HEK293 (cell line): ENCODE results near the gene MFGE8.

Experiments
- CTCF ChIA-PET: fragments of 350-600 bp; formaldehyde crosslinking; extraction: SDS; loops from one replicate; lab custom pipeline; 2021; ENCODE audit warnings: antibody characterized with exemption; lab: Yijun Ruan, JAX
- POLR2A ChIA-PET: fragments of 300-600 bp; formaldehyde crosslinking; extraction: SDS; loops from one replicate; lab custom pipeline; 2020; ENCODE audit warnings: antibody characterized with exemption, inconsistent platforms; lab: Yijun Ruan, JAX
- H3K27ac ChIP-seq: fragments of 200-500 bp; sonication (Bioruptor generic); 2 replicates; pipeline ENCODE4 v1.5.1; 2014; ENCODE audit warnings: low read depth, low read length, control low read depth, inconsistent platforms; ENCODE audit errors: extremely low read depth
- H3K36me3 ChIP-seq, 2 experiments: fragments of 200-500 bp in 1 of 2; sonication (Bioruptor generic) in 1 of 2; 1 replicate in 1 of 2; 2 replicates in 1 of 2; pipeline ENCODE4 v1.5.1; 2014 to 2017; ENCODE audit warnings: inconsistent platforms in 2 of 2, low read length in 2 of 2; ENCODE audit not compliant: control insufficient read depth in 2 of 2, insufficient read depth in 1 of 2
- H3K4me1 ChIP-seq: fragments of 200-500 bp; sonication (Bioruptor generic); 2 replicates; pipeline ENCODE4 v1.5.1; 2014; ENCODE audit warnings: mild to moderate bottlenecking, low read length, inconsistent platforms; ENCODE audit not compliant: control insufficient read depth, insufficient read depth
- H3K4me3 ChIP-seq: 2 replicates; pipeline ENCODE4 v1.5.1; 2011; ENCODE audit warnings: low read depth, mild to moderate bottlenecking, control low read depth, low read length, moderate library complexity
- H3K9me3 ChIP-seq: fragments of 200-500 bp; sonication (Bioruptor generic); 2 replicates; pipeline ENCODE4 v1.5.1; 2014; ENCODE audit warnings: low read depth, low read length, inconsistent platforms; ENCODE audit not compliant: control insufficient read depth, insufficient read depth
- BCL11A ChIP-seq: fragments of 450-650 bp; formaldehyde crosslinking; IDR thresholded peaks from 2 replicates; pipeline ENCODE4 v1.5.1; 2016; ENCODE audit warnings: low read depth, missing biosample characterization, missing genetic modification characterization
- CTCF ChIP-seq: fragments of 450-650 bp; formaldehyde crosslinking; IDR thresholded peaks from 2 replicates; pipeline ENCODE4 v1.5.1; 2016; ENCODE audit warnings: missing biosample characterization, missing genetic modification characterization
- EGR2 ChIP-seq: fragments of 450-650 bp; formaldehyde crosslinking; IDR thresholded peaks from 2 replicates; pipeline ENCODE4 v1.5.1; 2016; ENCODE audit warnings: low read depth, missing biosample characterization, missing genetic modification characterization
- GLIS2 ChIP-seq: fragments of 450-650 bp; formaldehyde crosslinking; IDR thresholded peaks from 2 replicates; pipeline ENCODE4 v1.5.1; 2016; ENCODE audit warnings: missing biosample characterization, missing genetic modification characterization
- KLF16 ChIP-seq: fragments of 450-650 bp; formaldehyde crosslinking; IDR thresholded peaks from 2 replicates; pipeline ENCODE4 v1.5.1; 2017; ENCODE audit warnings: missing biosample characterization, missing genetic modification characterization
- KLF7 ChIP-seq: fragments of 450-650 bp; formaldehyde crosslinking; IDR thresholded peaks from 2 replicates; pipeline ENCODE4 v1.5.1; 2016; ENCODE audit warnings: missing biosample characterization, missing genetic modification characterization, borderline replicate concordance
- PBX3 ChIP-seq: sonication (generic); formaldehyde crosslinking; IDR thresholded peaks from 2 replicates; pipeline ENCODE4 v1.8.1; 2022; ENCODE audit warnings: mild to moderate bottlenecking, moderate library complexity, missing genetic modification reagents
- SCRT1 ChIP-seq: fragments of 450-650 bp; formaldehyde crosslinking; IDR thresholded peaks from 2 replicates; pipeline ENCODE4 v1.5.1; 2016; ENCODE audit warnings: missing biosample characterization, missing genetic modification characterization, borderline replicate concordance
- SCRT2 ChIP-seq: fragments of 450-650 bp; formaldehyde crosslinking; IDR thresholded peaks from 2 replicates; pipeline ENCODE4 v1.5.1; 2016; ENCODE audit warnings: missing biosample characterization, missing genetic modification characterization
- SP2 ChIP-seq: fragments of 450-650 bp; formaldehyde crosslinking; IDR thresholded peaks from 2 replicates; pipeline ENCODE4 v1.5.1; 2016; ENCODE audit warnings: missing biosample characterization, missing genetic modification characterization
- ZBTB17 ChIP-seq: fragments of 450-650 bp; formaldehyde crosslinking; IDR thresholded peaks from 2 replicates; pipeline ENCODE4 v1.5.1; 2016; ENCODE audit warnings: missing biosample characterization, missing genetic modification characterization
- ZBTB20 ChIP-seq: fragments of 450-650 bp; formaldehyde crosslinking; IDR thresholded peaks from 2 replicates; pipeline ENCODE4 v1.5.1; 2016; ENCODE audit warnings: missing biosample characterization, missing genetic modification characterization
- ZEB2 ChIP-seq: fragments of 450-650 bp; formaldehyde crosslinking; IDR thresholded peaks from 2 replicates; pipeline ENCODE4 v1.5.1; 2016; ENCODE audit warnings: missing biosample characterization, missing genetic modification characterization
- ZNF16 ChIP-seq: fragments of 450-650 bp; formaldehyde crosslinking; IDR thresholded peaks from 2 replicates; pipeline ENCODE4 v1.5.1; 2016; ENCODE audit warnings: low read depth, missing biosample characterization, missing genetic modification characterization
- ZNF2 ChIP-seq: fragments of 450-650 bp; formaldehyde crosslinking; IDR thresholded peaks from 2 replicates; pipeline ENCODE4 v1.5.1; 2016; ENCODE audit warnings: missing biosample characterization, missing genetic modification characterization
- ZNF223 ChIP-seq: fragments of 450-650 bp; formaldehyde crosslinking; IDR thresholded peaks from 2 replicates; pipeline ENCODE4 v1.5.1; 2016; ENCODE audit warnings: missing biosample characterization, missing genetic modification characterization
- ZNF248 ChIP-seq: fragments of 450-650 bp; formaldehyde crosslinking; IDR thresholded peaks from 2 replicates; pipeline ENCODE4 v1.5.1; 2017; ENCODE audit warnings: missing biosample characterization, missing genetic modification characterization
- ZNF280D ChIP-seq: fragments of 450-650 bp; formaldehyde crosslinking; IDR thresholded peaks from 2 replicates; pipeline ENCODE4 v1.5.1; 2016; ENCODE audit warnings: missing biosample characterization, missing genetic modification characterization
- ZNF302 ChIP-seq: fragments of 450-650 bp; formaldehyde crosslinking; IDR thresholded peaks from 2 replicates; pipeline ENCODE4 v1.5.1; 2016; ENCODE audit warnings: missing biosample characterization, missing genetic modification characterization, low read depth
- ZNF335 ChIP-seq: fragments of 450-650 bp; formaldehyde crosslinking; conservative IDR thresholded peaks from 2 replicates; pipeline ENCODE4 v1.5.1; 2016; ENCODE audit warnings: missing biosample characterization, missing genetic modification characterization
- ZNF548 ChIP-seq: fragments of 450-650 bp; formaldehyde crosslinking; IDR thresholded peaks from 2 replicates; pipeline ENCODE4 v1.5.1; 2016; ENCODE audit warnings: missing biosample characterization, missing genetic modification characterization
- ZNF621 ChIP-seq: fragments of 450-650 bp; formaldehyde crosslinking; IDR thresholded peaks from 2 replicates; pipeline ENCODE4 v1.5.1; 2017; ENCODE audit warnings: missing biosample characterization, missing genetic modification characterization
- ZNF629 ChIP-seq: fragments of 450-650 bp; formaldehyde crosslinking; IDR thresholded peaks from 2 replicates; pipeline ENCODE4 v1.5.1; 2017; ENCODE audit warnings: missing biosample characterization, missing genetic modification characterization
- ZNF639 ChIP-seq: fragments of 450-650 bp; formaldehyde crosslinking; IDR thresholded peaks from 2 replicates; pipeline ENCODE4 v1.5.1; 2016; ENCODE audit warnings: missing biosample characterization, missing genetic modification characterization
- ZNF645 ChIP-seq: fragments of 450-650 bp; formaldehyde crosslinking; IDR thresholded peaks from 2 replicates; pipeline ENCODE4; 2016; ENCODE audit warnings: missing biosample characterization, missing genetic modification characterization
- ZNF654 ChIP-seq: fragments of 450-650 bp; formaldehyde crosslinking; IDR thresholded peaks from 2 replicates; pipeline ENCODE4 v1.5.1; 2016; ENCODE audit warnings: low read depth, missing biosample characterization, missing genetic modification characterization
- ZNF660 ChIP-seq: fragments of 450-650 bp; IDR thresholded peaks from 2 replicates; pipeline ENCODE4 v1.5.1; 2018; ENCODE audit warnings: missing biosample characterization, mild to moderate bottlenecking, missing genetic modification characterization
- ZNF692 ChIP-seq: fragments of 450-650 bp; formaldehyde crosslinking; IDR thresholded peaks from 2 replicates; pipeline ENCODE4 v1.5.1; 2016; ENCODE audit warnings: missing biosample characterization, missing genetic modification characterization
- ZNF707 ChIP-seq: fragments of 450-650 bp; formaldehyde crosslinking; IDR thresholded peaks from 2 replicates; pipeline ENCODE4 v1.5.1; 2016; ENCODE audit warnings: missing biosample characterization, missing genetic modification characterization
- ZNF791 ChIP-seq: fragments of 450-650 bp; formaldehyde crosslinking; IDR thresholded peaks from 2 replicates; pipeline ENCODE4 v1.5.1; 2016; ENCODE audit warnings: missing biosample characterization, missing genetic modification characterization

MFGE8 gene

GRCh38 chr15:88894348-88894818 lies 18.8 kb downstream of the MFGE8 start:
- CTCF ChIA-PET = interaction anchor here (0.6 to 4.7 kb wide), 8 partner anchors 8 to 284 kb away, joined by 3 to 21 read pairs (median 4); no protein-coding TSS in a partner anchor
- Histone ChIP-seq H3K4me1 (peaks cover 15% of the 10 kb centered on the region), H3K9me3 (no peaks in the 10 kb centered on the region), H3K4me3 (peak overlapping the region; percentile 45), H3K27ac (no peak overlapping the region), H3K36me3 (peaks cover 0 to 3% of the 10 kb centered on the region in 2 experiments; a peak in 2 of 3 replicates)
- POLR2A ChIA-PET = interaction anchor here (0.9 to 1.5 kb wide), 3 partner anchors 14 to 17 kb away, joined by 3 to 5 read pairs (median 3); no protein-coding TSS in a partner anchor
- TF ChIP-seq SCRT2 (tag by site-specific recombination) (peak; percentile 96), SCRT1 (tag by site-specific recombination) (peak; percentile 91; the same call in 1 of the 2 replicates), SP2 (tag by site-specific recombination) (no peak), KLF7 (tag by site-specific recombination) (no peak), ZNF707 (tag by site-specific recombination) (no peak), ZBTB20 (no peak; the same call in 1 of the 2 replicates), KLF16 (tag by site-specific recombination) (no peak), PBX3 (CRISPR knock-in tag) (no peak), ZNF280D (tag by site-specific recombination) (0 out of 2 replicates have a peak, but pooled peaks have one; percentile 21), ZNF16 (no peak), ZNF621 (tag by site-specific recombination) (no peak), ZNF692 (0 out of 2 replicates have a peak, but pooled peaks have one; percentile 12), ZNF548 (no peak), ZNF629 (tag by site-specific recombination) (0 out of 2 replicates have a peak, but pooled peaks have one; percentile 21), ZBTB17 (tag by site-specific recombination) (peak; percentile 67), ZNF248 (tag by site-specific recombination) (no peak), ZNF660 (tag by site-specific recombination) (no peak), ZNF2 (tag by site-specific recombination) (peak; percentile 86), GLIS2 (tag by site-specific recombination) (peak; percentile 49), ZNF645 (no peak), BCL11A (no peak), EGR2 (tag by site-specific recombination) (no peak), CTCF (tag by site-specific recombination) (peak; percentile 66), ZNF302 (tag by site-specific recombination) (no peak), ZNF639 (tag by site-specific recombination) (peak; percentile 29; the same call in 1 of the 2 replicates), ZNF335 (tag by site-specific recombination) (peak; percentile 79), ZNF654 (peak; percentile 66), ZEB2 (tag by site-specific recombination) (peak; percentile 84), ZNF223 (tag by site-specific recombination) (no peak), ZNF791 (tag by site-specific recombination) (no peak)
